Activated CD8-positive, alpha-beta T cell treated with anti-CD3 and anti-CD28 coated beads for 36 hours (primary cell): ENCODE data around the gene TFDP1. TPM values are rescaled to one million over a fixed set of nuclear protein-coding genes. Genes with fewer than 3 reads are reported as not detected.

Source experiments
- ATAC-seq: fragments of 200-7000 bp; cut with Tn5 transposase; one replicate; pipeline ENCODE4 v1.10.0; 2021; ENCODE audit warnings: mild to moderate bottlenecking, moderate library complexity
- CTCF ChIA-PET: fragments of 350-600 bp; sonication (Branson Sonifier 250); formaldehyde crosslinking; loops from one replicate; lab custom pipeline; 2021; ENCODE audit warnings: antibody characterized with exemption; lab: Charles Lee
- POLR2A ChIA-PET: fragments of 350-600 bp; sonication (Branson Sonifier 250); formaldehyde crosslinking; loops from one replicate; lab custom pipeline; 2021; ENCODE audit warnings: antibody characterized with exemption; lab: Charles Lee
- DNase-seq: peaks from one replicate; pipeline ENCODE4 v3.0.0-alpha.2; 2020
- H3K27ac Mint-ChIP-seq: one replicate; pipeline ENCODE4 v1.8.0; 2021; ENCODE audit warnings: mild to moderate bottlenecking, mixed read lengths
- H3K27me3 Mint-ChIP-seq: one replicate; pipeline ENCODE4 v1.8.0; 2021; ENCODE audit warnings: mixed read lengths
- H3K36me3 Mint-ChIP-seq: one replicate; pipeline ENCODE4 v1.8.0; 2021; ENCODE audit warnings: low read depth, mixed read lengths
- H3K4me1 Mint-ChIP-seq: one replicate; pipeline ENCODE4 v1.8.0; 2021; ENCODE audit warnings: low read depth, mixed read lengths
- H3K4me3 Mint-ChIP-seq: one replicate; pipeline ENCODE4 v1.8.0; 2021; ENCODE audit warnings: mild to moderate bottlenecking, moderate library complexity, mixed read lengths
- H3K9me3 Mint-ChIP-seq: one replicate; pipeline ENCODE4 v1.8.0; 2021; ENCODE audit warnings: mixed read lengths
- CTCF ChIP-seq: fragments of 200-600 bp; IDR thresholded peaks from one replicate; pipeline ENCODE4 v1.8.0; 2022; ENCODE audit warnings: antibody characterized with exemption, mild to moderate bottlenecking
- intact Hi-C: fragments of 100-400 bp; cut with micrococcal nuclease; formaldehyde crosslinking; loops from one replicate; pipeline ENCODE4 v1.10.0; 2022
- total RNA-seq, 2 experiments: library from RNA; stranded (reverse); gene quantifications; one replicate each; pipeline ENCODE4 v1.2.3, GENCODE V29; 2021

Gene TFDP1
- total RNA-seq, 2 experiments from 2014 or later: 174 to 184 TPM

DNA sequence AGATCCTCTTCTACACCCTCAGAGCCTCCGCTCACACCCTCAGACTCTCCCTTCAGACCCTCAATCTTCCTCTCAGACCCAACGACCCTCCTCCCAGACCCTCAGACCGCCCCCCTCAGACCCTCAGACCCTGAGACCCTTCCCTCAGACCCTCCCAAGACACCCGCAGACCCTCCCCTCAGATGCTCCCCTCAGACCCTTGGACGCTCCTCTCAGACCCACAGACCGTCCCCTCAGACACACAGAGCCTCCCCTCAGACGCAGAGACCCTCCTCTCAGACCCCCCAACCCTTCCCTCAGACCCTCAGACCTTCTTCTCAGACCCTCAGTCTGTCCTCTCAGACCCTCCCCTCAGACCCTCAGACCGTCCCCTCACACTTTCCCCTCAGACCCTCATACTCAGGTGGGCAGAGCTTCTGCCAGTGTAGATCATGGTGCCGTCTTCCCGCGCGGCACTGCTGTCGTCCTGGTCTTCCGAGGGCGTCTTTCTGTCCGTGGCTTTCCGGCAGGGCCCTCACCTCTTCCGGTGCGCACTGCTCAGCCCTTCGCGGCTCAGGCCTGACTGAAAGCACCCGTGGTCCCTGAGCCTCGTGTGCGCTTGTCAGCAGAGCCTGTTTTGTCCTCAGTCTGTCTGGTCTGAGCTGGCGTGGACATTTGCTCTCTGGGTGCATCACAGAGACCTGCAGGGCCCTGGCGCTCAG lies 18.9 kb upstream of the TFDP1 start:
- H3K4me1 Mint-ChIP-seq: no peaks in the 10 kb centered on the region
- no peak for TF ChIP-seq CTCF
- H3K27me3 Mint-ChIP-seq: peaks cover 16% of the 10 kb centered on the region
- intact Hi-C loops: no loop called here
- H3K27ac Mint-ChIP-seq: no peak overlapping the region
- ChIA-PET CTCF (no interaction called here), POLR2A (no interaction called here)
- H3K9me3 Mint-ChIP-seq: no peaks in the 10 kb centered on the region
- DNase-seq (no peak), ATAC-seq (no peak)
- H3K4me3 Mint-ChIP-seq: no peak overlapping the region
- no peaks in the 10 kb centered on the region for H3K36me3 Mint-ChIP-seq

- intact Hi-C loops: no loop called here
- Mint-ChIP-seq H3K4me1 (no peaks in the 10 kb centered on the region), H3K27me3 (peaks cover 18% of the 10 kb centered on the region), H3K9me3 (no peaks in the 10 kb centered on the region), H3K36me3 (no peaks in the 10 kb centered on the region), H3K4me3 (no peak overlapping the region), H3K27ac (no peak overlapping the region)
- no peak for TF ChIP-seq CTCF
- ChIA-PET CTCF (no interaction called here), POLR2A (no interaction called here)
- ATAC-seq: no peak
- DNase-seq: no peak
Measured at GRCh38 chr13:113566227-113566561, 18.4 kb upstream of the TFDP1 start.

DNA sequence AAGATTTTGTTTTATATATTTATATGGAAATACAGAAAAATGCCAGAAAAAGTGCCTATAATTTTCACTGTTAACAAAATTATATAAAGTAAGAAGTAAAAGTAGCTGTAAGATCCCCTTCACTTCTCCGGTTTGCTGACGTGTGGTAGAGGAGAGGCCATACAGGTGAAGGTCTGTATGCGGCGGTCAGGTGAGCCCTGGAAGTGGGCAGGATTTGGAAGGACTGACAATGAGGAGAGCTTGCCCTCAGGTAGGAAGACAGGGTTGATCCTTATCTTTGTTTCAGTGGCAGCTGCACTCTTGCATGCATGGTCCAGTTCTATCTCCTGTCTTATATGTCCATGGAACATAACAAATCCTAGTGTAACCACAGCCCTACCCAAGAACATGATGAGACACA lies 16.9 kb upstream of the TFDP1 start:
- intact Hi-C loops: no loop called here
- H3K4me3 Mint-ChIP-seq: no peak overlapping the region
- H3K4me1 Mint-ChIP-seq: no peaks in the 10 kb centered on the region
- DNase-seq (no peak), ATAC-seq (no peak)
- H3K27me3 Mint-ChIP-seq: peaks cover 18% of the 10 kb centered on the region
- no peaks in the 10 kb centered on the region for H3K36me3 Mint-ChIP-seq
- CTCF ChIA-PET: interaction anchor here (0.8 kb wide), 1 partner anchor 12 kb away, joined by 3 read pairs; no protein-coding TSS in a partner anchor
- TF ChIP-seq CTCF: no peak
- POLR2A ChIA-PET: no interaction called here
- H3K9me3 Mint-ChIP-seq: no peaks in the 10 kb centered on the region
- no peak overlapping the region for H3K27ac Mint-ChIP-seq

- H3K4me1 Mint-ChIP-seq: no peaks in the 10 kb centered on the region
- peaks cover 2% of the 10 kb centered on the region for H3K36me3 Mint-ChIP-seq
- peaks cover 14% of the 10 kb centered on the region for H3K9me3 Mint-ChIP-seq
- ATAC-seq: no peak
- no peak for TF ChIP-seq CTCF
- H3K4me3 Mint-ChIP-seq: no peak overlapping the region
- POLR2A ChIA-PET: interaction anchor here (0.7 kb wide), 1 partner anchor 10 kb away, joined by 3 read pairs; no protein-coding TSS in a partner anchor
- no peak for DNase-seq
- CTCF ChIA-PET: interaction anchor here (1.0 to 1.1 kb wide), 2 partner anchors 9 to 11 kb away, joined by 3 read pairs; no protein-coding TSS in a partner anchor
- H3K27ac Mint-ChIP-seq: no peak overlapping the region
- intact Hi-C loops: no loop called here
- peaks cover 23% of the 10 kb centered on the region for H3K27me3 Mint-ChIP-seq
Measured at GRCh38 chr13:113573065-113573464, 11.5 kb upstream of the TFDP1 start.

DNA sequence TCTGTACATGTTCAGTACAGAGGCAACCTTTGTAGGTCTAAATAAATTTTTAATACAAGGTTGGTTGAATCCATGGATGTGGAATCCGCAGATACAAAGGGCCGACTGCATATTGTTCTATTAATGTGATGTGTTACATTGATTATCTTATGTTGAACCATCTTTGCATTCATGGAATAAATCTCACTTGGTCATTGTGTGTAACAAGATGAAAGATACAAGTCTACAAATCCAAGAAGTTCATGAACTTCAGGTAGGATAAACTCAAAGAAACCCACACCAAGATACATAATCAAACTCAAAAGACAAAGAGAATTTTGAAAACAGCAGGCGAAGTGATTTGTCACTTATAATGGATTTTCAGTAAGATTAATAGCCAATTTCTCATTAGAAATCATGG lies 8.0 kb upstream of the TFDP1 start:
- peaks cover 14% of the 10 kb centered on the region for H3K9me3 Mint-ChIP-seq
- no peak for ATAC-seq
- ChIA-PET POLR2A (no interaction called here), CTCF (no interaction called here)
- no peak for TF ChIP-seq CTCF
- H3K4me1 Mint-ChIP-seq: no peaks in the 10 kb centered on the region
- H3K36me3 Mint-ChIP-seq: peaks cover 2% of the 10 kb centered on the region
- no peak for DNase-seq
- intact Hi-C loops: no loop called here
- H3K4me3 Mint-ChIP-seq: no peak overlapping the region
- H3K27me3 Mint-ChIP-seq: peaks cover 9% of the 10 kb centered on the region
- no peak overlapping the region for H3K27ac Mint-ChIP-seq
